Psoas muscle (tissue), 8 donors: Measurements from ENCODE around the gene RNF213. TPM values are rescaled to one million over a fixed set of nuclear protein-coding genes. Genes with fewer than 3 reads are reported as not detected.

Source experiments
- ATAC-seq, 4 donors: fragments of 200-7000 bp; cut with Tn5 transposase; one replicate each; pipeline ENCODE4 v1.9.1; 2020; ENCODE audit warnings: moderate library complexity in 3 of 4, mild to moderate bottlenecking in 2 of 4
- DNase-seq, 2 donors: peaks; one replicate each; pipeline ENCODE4 v3.0.0-alpha.2; 2020
- H3K27ac ChIP-seq: fragments of 200-600 bp; one replicate; pipeline ENCODE4 v1.8.0; 2022
- H3K27me3 ChIP-seq, 3 donors: fragments of 200-600 bp in 1 of 3; one replicate each; pipeline versions ENCODE4 v1.6.1 to v1.8.0; 2013 to 2022; ENCODE audit warnings: low read length in 2 of 3, mild to moderate bottlenecking in 2 of 3, moderate library complexity in 1 of 3; ENCODE audit not compliant: insufficient read depth in 3 of 3
- H3K36me3 ChIP-seq, 2 donors: fragments of 200-600 bp in 1 of 2; one replicate each; pipeline versions ENCODE4 v1.6.1 to v1.8.0; 2013 to 2022; ENCODE audit warnings: low read depth in 1 of 2, mild to moderate bottlenecking in 1 of 2, moderate library complexity in 1 of 2; ENCODE audit not compliant: insufficient read depth in 1 of 2
- H3K4me1 ChIP-seq: fragments of 200-600 bp; one replicate; pipeline ENCODE4 v1.8.0; 2022
- H3K4me3 ChIP-seq: fragments of 200-600 bp; one replicate; pipeline ENCODE4 v1.8.0; 2022; ENCODE audit warnings: mild to moderate bottlenecking
- H3K9me3 ChIP-seq: fragments of 200-600 bp; one replicate; pipeline ENCODE4 v1.8.0; 2022
- CTCF ChIP-seq: fragments of 200-600 bp; IDR thresholded peaks from one replicate; pipeline ENCODE4 v1.8.0; 2022; ENCODE audit warnings: antibody characterized with exemption
- WGBS, 3 donors: extraction: QIAGEN DNeasy Blood & Tissue Kit; methylation state at CpG; one replicate each; pipeline versions ENCODE4 v1.1.6 to v1.1.7; 2013; 5-methylcytosine and 5-hydroxymethylcytosine counted together
- intact Hi-C, 2 donors: fragments of 100-400 bp; cut with DNase I; formaldehyde crosslinking; loops; one replicate each; pipeline versions ENCODE4 v1.11.0 to v1.14.2; 2022
- polyA plus RNA-seq, 3 donors: library from polyadenylated mRNA; stranded (reverse); fragments of 200-250 nt; gene quantifications; one replicate each; pipeline ENCODE4 v1.2.3, GENCODE V29; 2013
- total RNA-seq, 4 donors: library from RNA; stranded (reverse); fragmentation: NEBNext Ultra II Directional in 2 of 4; extraction: Animal tissue kit (Norgen Biotek cat#: 25700) in 2 of 4; gene quantifications; one replicate each; pipeline versions ENCODE4 v1.2.1 to v1.2.4, GENCODE V29; 2021 to 2023
- donor health status: healthy with polysubstance abuse.
- donor health status: DM: no; HTN: no; CAD: no; lungs with moderate emphysema.
- donor health status: Bipolar disorder and iron deficiency.
- donor health status: healthy.
- donor health status: DM: yes; HTN: yes; CAD: no.
- donor health status: DM: no; HTN: no; CAD: no.
- donor health status: DM: no; HTN: no; CAD: no.
- donor health status: DM: yes; HTN: yes; CAD: no.

RNF213 gene
- total and polyA plus RNA-seq, 7 donors: 10.2 to 42.0 (median 33.7) TPM

- Histone ChIP-seq H3K36me3 (peaks cover 0 to 5% of the 10 kb centered on the region in 2 donors), H3K27ac (peak overlapping the region; percentile 95), H3K4me3 (peak overlapping the region; percentile 78), H3K4me1 (peaks cover 39% of the 10 kb centered on the region), H3K27me3 (no peaks in the 10 kb centered on the region), H3K9me3 (no peaks in the 10 kb centered on the region)
- intact Hi-C loops: loop anchor here (5.0 kb wide), 2 partner anchors 43 to 108 kb away; no protein-coding TSS in a partner anchor
- DNase-seq (peak; percentile 81 to 87), ATAC-seq (peak; percentile 74 to 84 (median 82))
- WGBS, 3 donors: 0 to 1% (median 1%) methylated on average over 12 to 63 of the region's 63 CpGs
- TF ChIP-seq CTCF: no peak
These were observed 550 bp upstream of the RNF213 start for GRCh38 chr17:80260069-80260535.

- Histone ChIP-seq H3K4me1 (peaks cover 29% of the 10 kb centered on the region), H3K4me3 (peak overlapping the region; percentile 96), H3K27ac (peak overlapping the region; percentile 95), H3K27me3 (no peaks in the 10 kb centered on the region), H3K9me3 (no peaks in the 10 kb centered on the region), H3K36me3 (peaks cover 0 to 17% of the 10 kb centered on the region in 2 donors)
- intact Hi-C loops: loop anchor here (5.0 kb wide), 2 partner anchors 44 to 109 kb away; no protein-coding TSS in a partner anchor
- peak; percentile 13 to 32 (median 26) for ATAC-seq
- DNase-seq: peak; percentile 52 to 74
- TF ChIP-seq CTCF: no peak
- WGBS, 3 donors: 5 to 6% (median 5%) methylated on average over 34 to 45 of the region's 45 CpGs
These were observed 675 bp downstream of the RNF213 start for GRCh38 chr17:80261159-80261894.

GRCh38 chr17:80261895-80262279 is 1.2 kb downstream of the RNF213 start:
- intact Hi-C loops: loop anchor here (5.0 kb wide), 2 partner anchors 45 to 110 kb away; no protein-coding TSS in a partner anchor
- no peak for ATAC-seq

GRCh38 chr17:80262291-80262690 is 1.6 kb downstream of the RNF213 start:
- peak overlapping the region; percentile 96 for H3K4me3 ChIP-seq
- WGBS, 3 donors: 54 to 73% (median 60%) methylated on average over 3 of the region's 3 CpGs
- H3K27ac ChIP-seq: peak overlapping the region; percentile 95
- TF ChIP-seq CTCF: no peak
- H3K36me3 ChIP-seq: peaks cover 0 to 27% of the 10 kb centered on the region in 2 donors
- no peaks in the 10 kb centered on the region for H3K27me3 ChIP-seq
- intact Hi-C loops: loop anchor here (5.0 kb wide), 2 partner anchors 45 to 110 kb away; no protein-coding TSS in a partner anchor
- no peaks in the 10 kb centered on the region for H3K9me3 ChIP-seq
- DNase-seq (no peak), ATAC-seq (no peak)
- H3K4me1 ChIP-seq: peaks cover 29% of the 10 kb centered on the region

More at GRCh38 chr17:80261895-80262279, 1.2 kb downstream of the RNF213 start:
- 51 to 60% (median 55%) methylated on average over 8 of the region's 8 CpGs for WGBS, 3 donors
- peaks cover 29% of the 10 kb centered on the region for H3K4me1 ChIP-seq
- TF ChIP-seq CTCF: no peak
- DNase-seq: no peak
- H3K27ac ChIP-seq: peak overlapping the region; percentile 95
- no peaks in the 10 kb centered on the region for H3K27me3 ChIP-seq
- H3K9me3 ChIP-seq: no peaks in the 10 kb centered on the region
- H3K4me3 ChIP-seq: peak overlapping the region; percentile 96
- H3K36me3 ChIP-seq: peaks cover 0 to 23% of the 10 kb centered on the region in 2 donors
